HepG2 (cell line): ENCODE measurements around the gene PKIG. TPM values are rescaled to one million over a fixed set of nuclear protein-coding genes. Genes with fewer than 3 reads are reported as not detected.

Experiments
- ATAC-seq: fragments of 200-7000 bp; cut with Tn5 transposase; 3 replicates; pipeline ENCODE4 v1.9.1; 2020; ENCODE audit warnings: mild to moderate bottlenecking, moderate library complexity
- BruUV-seq: library from RNA; stranded (reverse); fragments of 400-500 nt; replicated peaks from 2 replicates; lab custom pipeline; 2021; lab: Mats Ljungman, UMichigan
- CTCF ChIA-PET: fragments of 300-600 bp; formaldehyde crosslinking; extraction: SDS; loops from one replicate; lab custom pipeline; 2021; ENCODE audit warnings: low total read pairs, inconsistent platforms, low intra/inter-chr PET ratio; lab: Yijun Ruan, JAX
- POLR2A ChIA-PET: fragments of 350-600 bp; sonication (Branson Sonifier 250); formaldehyde crosslinking; loops from one replicate; lab custom pipeline; 2020; ENCODE audit warnings: antibody characterized with exemption, inconsistent platforms; lab: Yijun Ruan, JAX
- DNase-seq: peaks from one replicate; pipeline ENCODE4 v3.0.0-alpha.2; 2015; ENCODE audit warnings: low spot score
- FAIRE-seq: peaks from 3 replicates; lab custom pipeline; 2011; peaks lifted over from hg19 to GRCh38; lab: Jason Lieb, UNC
- H2AFZ ChIP-seq: one replicate; pipeline ENCODE4 v1.6.1; 2011; ENCODE audit warnings: low read length, inconsistent platforms
- H3K27ac ChIP-seq: fragments of 300-600 bp; 3 replicates; pipeline ENCODE4 v1.8.0; 2011; ENCODE audit warnings: mixed run types, mild to moderate bottlenecking, mixed read lengths, low read length, inconsistent platforms; ENCODE audit not compliant: insufficient read depth; ENCODE audit errors: extremely low read length
- H3K27me3 ChIP-seq, 2 experiments: fragments of 200-600 bp in 1 of 2; 2 replicates in 1 of 2; 3 replicates in 1 of 2; pipeline versions ENCODE4 v1.6.0 to v1.8.0; 2011; ENCODE audit warnings: low read length in 2 of 2, mild to moderate bottlenecking in 2 of 2, moderate library complexity in 2 of 2, inconsistent platforms in 1 of 2; ENCODE audit not compliant: insufficient read depth in 2 of 2, control insufficient read depth in 1 of 2
- H3K36me3 ChIP-seq, 2 experiments: fragments of 200-600 bp in 1 of 2; replicated peaks in 1 of 2; 2 replicates in 1 of 2; 3 replicates in 1 of 2; pipeline versions ENCODE4 v1.5.1 to v1.8.0; 2011; ENCODE audit warnings: low read length in 2 of 2, inconsistent platforms in 1 of 2; ENCODE audit not compliant: insufficient read depth in 2 of 2, control insufficient read depth in 1 of 2
- H3K4me1 ChIP-seq: 2 replicates; pipeline ENCODE4 v1.5.1; 2012; ENCODE audit warnings: low read length, inconsistent platforms; ENCODE audit not compliant: insufficient read depth
- H3K4me2 ChIP-seq: 2 replicates; pipeline ENCODE4 v1.6.0; 2011; ENCODE audit warnings: low read depth, low read length, inconsistent platforms
- H3K4me3 ChIP-seq, 3 experiments: fragments of 200-600 bp in 1 of 3; sonication (generic), shearing (Covaris generic) in 1 of 3; replicated peaks in 1 of 3; 2 replicates each; pipeline ENCODE4 v1.5.1; 2011 to 2016; ENCODE audit warnings: low read length in 3 of 3, inconsistent platforms in 2 of 3, low read depth in 2 of 3, mild to moderate bottlenecking in 2 of 3, control low read depth in 1 of 3, mixed read lengths in 1 of 3; ENCODE audit not compliant: insufficient read depth in 1 of 3
- H3K79me2 ChIP-seq: one replicate; pipeline ENCODE4 v1.6.1; 2011; ENCODE audit warnings: low read length, inconsistent platforms; ENCODE audit not compliant: insufficient read depth
- H3K9ac ChIP-seq: 2 replicates; pipeline ENCODE4 v1.6.0; 2011; ENCODE audit warnings: mild to moderate bottlenecking, low read depth, low read length, inconsistent platforms; ENCODE audit not compliant: insufficient read depth
- H3K9me3 ChIP-seq: 2 replicates; pipeline ENCODE4 v1.5.1; 2012; ENCODE audit warnings: mild to moderate bottlenecking, low read length
- H4K20me1 ChIP-seq: 2 replicates; pipeline ENCODE4 v1.6.0; 2011; ENCODE audit warnings: inconsistent platforms, mild to moderate bottlenecking, low read length, moderate library complexity; ENCODE audit not compliant: insufficient read depth
- FIP1L1 ChIP-seq: fragments of 200-400 bp; formaldehyde crosslinking; IDR thresholded peaks from 2 replicates; pipeline ENCODE4 v1.6.1; 2018; ENCODE audit warnings: low read depth, mild to moderate bottlenecking, low read length, moderate library complexity, borderline replicate concordance; ENCODE audit not compliant: insufficient read depth
- FLYWCH1 ChIP-seq: sonication (generic); formaldehyde crosslinking; IDR thresholded peaks from 2 replicates; pipeline ENCODE4 v1.8.1; 2023; ENCODE audit warnings: mild to moderate bottlenecking, missing genetic modification reagents
- GPN1 ChIP-seq: sonication (generic); formaldehyde crosslinking; IDR thresholded peaks from 2 replicates; pipeline ENCODE4 v1.5.1; 2020; ENCODE audit warnings: missing genetic modification reagents, borderline replicate concordance
- HDAC2 ChIP-seq: sonication (generic); formaldehyde crosslinking; IDR thresholded peaks from 2 replicates; pipeline ENCODE4 v1.4.0; 2020; ENCODE audit warnings: missing genetic modification reagents
- HMGA1 ChIP-seq: sonication (generic); formaldehyde crosslinking; conservative IDR thresholded peaks from 2 replicates; pipeline ENCODE4 v1.4.0; 2020; ENCODE audit warnings: missing genetic modification reagents
- IKZF4 ChIP-seq: sonication (generic); formaldehyde crosslinking; IDR thresholded peaks from 2 replicates; pipeline ENCODE4 v1.5.1; 2020; ENCODE audit warnings: borderline replicate concordance, mild to moderate bottlenecking, low read depth, missing genetic modification reagents; ENCODE audit errors: not compliant biosample characterization
- NFRKB ChIP-seq: fragments of 450-650 bp; IDR thresholded peaks from 2 replicates; pipeline ENCODE4 v1.6.1; 2017
- RARG ChIP-seq: sonication (generic); formaldehyde crosslinking; IDR thresholded peaks from 2 replicates; pipeline ENCODE4 v1.4.0; 2020; ENCODE audit warnings: low read depth, mild to moderate bottlenecking, missing genetic modification reagents
- RBM22 ChIP-seq: fragments of 200-400 bp; formaldehyde crosslinking; optimal IDR thresholded peaks from 2 replicates; pipeline ENCODE3; 2017; ENCODE audit warnings: mild to moderate bottlenecking, low read length, moderate library complexity
- ZKSCAN8 ChIP-seq: IDR thresholded peaks from 2 replicates; pipeline ENCODE4 v1.6.1; 2016; ENCODE audit warnings: borderline replicate concordance, missing genetic modification reagents, missing compliant biosample characterization
- ZNF33A ChIP-seq: sonication (generic); formaldehyde crosslinking; IDR thresholded peaks from 2 replicates; pipeline ENCODE4 v1.5.1; 2020; ENCODE audit warnings: missing genetic modification reagents, mild to moderate bottlenecking, moderate library complexity, borderline replicate concordance
- ZNF83 ChIP-seq: sonication (generic); formaldehyde crosslinking; IDR thresholded peaks from 2 replicates; pipeline ENCODE4 v1.4.0; 2020; ENCODE audit warnings: missing genetic modification reagents, mild to moderate bottlenecking, borderline replicate concordance
- WGBS: methylation state at CpG from one replicate; pipeline ENCODE4 v1.1.6; 2017; ENCODE audit warnings: low lambda C conversion rate; 5-methylcytosine and 5-hydroxymethylcytosine counted together
- in situ Hi-C: cut with HindIII; loops from 2 replicates; pipeline ENCODE4 v1.10.0; 2017; ENCODE audit warnings: low pct_unique_long_range_greater_than_20kb; ENCODE audit not compliant: extremely low pct_ligation_motif_present
- intact Hi-C: fragments of 100-400 bp; cut with micrococcal nuclease; formaldehyde crosslinking; loops from one replicate; pipeline ENCODE4 v1.10.0; 2022; ENCODE audit not compliant: unreplicated experiment
- polyA plus RNA-seq, 8 experiments: library from polyadenylated mRNA; depleted of rRNA in 3 of 8; stranded (reverse) in 7 of 8; unstranded in 1 of 8; fragments of >200 nt; fragmentation: Illumina TruSeq in 4 of 8; extraction: Trizol in 4 of 8; gene quantifications; 2 replicates each; pipeline versions ENCODE4 v1.2.1 to v1.2.3, GENCODE V29; 2011 to 2016; ENCODE audit warnings: low read depth in 4 of 8, missing spikeins in 1 of 8, mixed read lengths in 1 of 8; ENCODE audit not compliant: insufficient read depth in 1 of 8
- total RNA-seq, 5 experiments: library from RNA; depleted of rRNA; stranded (reverse); fragments of >200 nt; fragmentation: Illumina TruSeq; extraction: Trizol; gene quantifications; 2 replicates each; pipeline ENCODE4 v1.2.3, GENCODE V29; 2016; ENCODE audit warnings: low read depth in 1 of 5
- TF ChIP-seq, protein P1 (sequence below): sonication (generic); formaldehyde crosslinking; IDR thresholded peaks from 2 replicates; pipeline ENCODE4 v1.4.0; 2020; ENCODE audit warnings: missing genetic modification reagents, borderline replicate concordance
- TF ChIP-seq, protein P2 (sequence below): sonication (generic); formaldehyde crosslinking; IDR thresholded peaks from 2 replicates; pipeline ENCODE4 v1.5.0; 2020; ENCODE audit warnings: mild to moderate bottlenecking, missing genetic modification reagents, borderline replicate concordance

Gene PKIG
- total and polyA plus RNA-seq, 2 of the 13 experiments (the other 11 are each of a cell fraction or from before 2014, with no cell fraction given) = 30.8 to 44.5 TPM

DNA sequence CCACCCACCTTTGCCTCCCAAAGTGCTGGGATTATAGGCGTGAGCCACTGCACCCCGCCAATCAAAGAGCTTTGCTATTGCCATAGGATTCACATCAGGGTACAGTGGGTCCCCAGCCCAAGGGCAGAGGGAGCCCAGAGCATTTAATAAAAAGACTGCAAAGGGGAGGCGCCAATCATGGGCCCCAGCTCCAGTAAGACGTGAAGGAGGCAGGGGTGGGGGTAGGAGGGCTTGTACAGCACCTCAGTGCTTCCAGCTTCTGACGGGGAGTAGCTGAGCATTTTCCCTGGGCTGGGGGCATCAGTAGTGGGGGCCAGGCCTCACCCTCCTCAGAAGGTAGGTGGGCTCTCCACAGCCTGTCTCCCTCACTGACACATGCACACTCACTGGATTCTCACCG lies 67.6 kb downstream of the PKIG start:
- no peak for FAIRE-seq
- intact Hi-C loops (no loop called here), in situ Hi-C loops (no loop called here)
- no peak for DNase-seq
- H3K36me3 ChIP-seq = no peaks in the 10 kb centered on the region
- no peak for ATAC-seq
- no peak overlapping the region for H3K27ac ChIP-seq
- no TSS peak for BruUV-seq
- H3K27me3 ChIP-seq = peaks cover 5 to 28% of the 10 kb centered on the region in 2 experiments; a peak in 3 of 5 replicates
- no peak overlapping the region for H3K9ac ChIP-seq
- no peak overlapping the region for H2AFZ ChIP-seq
- TF ChIP-seq, protein P1, sequence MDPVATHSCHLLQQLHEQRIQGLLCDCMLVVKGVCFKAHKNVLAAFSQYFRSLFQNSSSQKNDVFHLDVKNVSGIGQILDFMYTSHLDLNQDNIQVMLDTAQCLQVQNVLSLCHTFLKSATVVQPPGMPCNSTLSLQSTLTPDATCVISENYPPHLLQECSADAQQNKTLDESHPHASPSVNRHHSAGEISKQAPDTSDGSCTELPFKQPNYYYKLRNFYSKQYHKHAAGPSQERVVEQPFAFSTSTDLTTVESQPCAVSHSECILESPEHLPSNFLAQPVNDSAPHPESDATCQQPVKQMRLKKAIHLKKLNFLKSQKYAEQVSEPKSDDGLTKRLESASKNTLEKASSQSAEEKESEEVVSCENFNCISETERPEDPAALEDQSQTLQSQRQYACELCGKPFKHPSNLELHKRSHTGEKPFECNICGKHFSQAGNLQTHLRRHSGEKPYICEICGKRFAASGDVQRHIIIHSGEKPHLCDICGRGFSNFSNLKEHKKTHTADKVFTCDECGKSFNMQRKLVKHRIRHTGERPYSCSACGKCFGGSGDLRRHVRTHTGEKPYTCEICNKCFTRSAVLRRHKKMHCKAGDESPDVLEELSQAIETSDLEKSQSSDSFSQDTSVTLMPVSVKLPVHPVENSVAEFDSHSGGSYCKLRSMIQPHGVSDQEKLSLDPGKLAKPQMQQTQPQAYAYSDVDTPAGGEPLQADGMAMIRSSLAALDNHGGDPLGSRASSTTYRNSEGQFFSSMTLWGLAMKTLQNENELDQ (CRISPR knock-in tag) = no peak
- TF ChIP-seq ZKSCAN8 (CRISPR knock-in tag) (no peak), HDAC2 (CRISPR knock-in tag) (no peak), FLYWCH1 (CRISPR knock-in tag) (no peak), ZNF33A (no peak), RARG (CRISPR knock-in tag) (no peak), RBM22 (no peak), GPN1 (CRISPR knock-in tag) (no peak), ZNF83 (CRISPR knock-in tag) (no peak), HMGA1 (CRISPR knock-in tag) (no peak), NFRKB (no peak), IKZF4 (no peak), FIP1L1 (no peak)
- TF ChIP-seq, protein P2, sequence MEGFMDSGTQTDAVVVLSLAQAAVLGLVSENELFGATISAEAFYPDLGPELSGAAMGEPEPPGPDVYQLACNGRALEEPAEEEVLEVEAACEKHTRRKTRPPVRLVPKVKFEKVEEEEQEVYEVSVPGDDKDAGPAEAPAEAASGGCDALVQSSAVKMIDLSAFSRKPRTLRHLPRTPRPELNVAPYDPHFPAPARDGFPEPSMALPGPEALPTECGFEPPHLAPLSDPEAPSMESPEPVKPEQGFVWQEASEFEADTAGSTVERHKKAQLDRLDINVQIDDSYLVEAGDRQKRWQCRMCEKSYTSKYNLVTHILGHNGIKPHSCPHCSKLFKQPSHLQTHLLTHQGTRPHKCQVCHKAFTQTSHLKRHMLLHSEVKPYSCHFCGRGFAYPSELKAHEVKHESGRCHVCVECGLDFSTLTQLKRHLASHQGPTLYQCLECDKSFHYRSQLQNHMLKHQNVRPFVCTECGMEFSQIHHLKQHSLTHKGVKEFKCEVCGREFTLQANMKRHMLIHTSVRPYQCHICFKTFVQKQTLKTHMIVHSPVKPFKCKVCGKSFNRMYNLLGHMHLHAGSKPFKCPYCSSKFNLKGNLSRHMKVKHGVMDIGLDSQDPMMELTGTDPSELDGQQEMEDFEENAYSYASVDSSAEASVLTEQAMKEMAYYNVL = no peak
- H3K4me1 ChIP-seq = peaks cover 17% of the 10 kb centered on the region
- no peak overlapping the region for H3K4me2 ChIP-seq
- WGBS = 78% methylated on average over 6 of the region's 6 CpGs
- CTCF ChIA-PET = no interaction called here
- H3K9me3 ChIP-seq = no peaks in the 10 kb centered on the region
- no peak overlapping the region for H3K4me3 ChIP-seq
- no peaks in the 10 kb centered on the region for H4K20me1 ChIP-seq
- no peaks in the 10 kb centered on the region for H3K79me2 ChIP-seq
- POLR2A ChIA-PET = interaction anchor here (0.7 to 0.9 kb wide), 2 partner anchors 8 to 1119 kb away, joined by 3 to 5 read pairs; no protein-coding TSS in a partner anchor
